Suprapubic skin (tissue), 4 donors: ENCODE results near the gene DGCR2.

Experiments
- EP300 ChIP-seq: sonication (generic); formaldehyde crosslinking; IDR thresholded peaks from one replicate; pipeline ENCODE4 v1.6.1; 2017; ENCODE audit warnings: antibody characterized with exemption
- POLR2A ChIP-seq, 2 donors: fragments of 450-650 bp; IDR thresholded peaks; one replicate each; pipeline ENCODE4 v1.6.1; 2017; ENCODE audit warnings: antibody characterized with exemption in 2 of 2, mild to moderate bottlenecking in 2 of 2, moderate library complexity in 2 of 2
- POLR2AphosphoS5 ChIP-seq, 3 donors: sonication (generic); formaldehyde crosslinking; IDR thresholded peaks; one replicate each; pipeline ENCODE4 v1.6.1; 2017; ENCODE audit warnings: antibody characterized with exemption in 3 of 3
- TF ChIP-seq, protein P1 (sequence below), 2 donors: fragments of 200-600 bp in 1 of 2; fragments of 450-650 bp in 1 of 2; sonication (generic) in 1 of 2; IDR thresholded peaks; one replicate each; pipeline ENCODE4 v1.5.1; 2016 to 2019; ENCODE audit warnings: antibody characterized with exemption in 2 of 2, mild to moderate bottlenecking in 1 of 2, moderate library complexity in 1 of 2

- TF ChIP-seq, protein P1, sequence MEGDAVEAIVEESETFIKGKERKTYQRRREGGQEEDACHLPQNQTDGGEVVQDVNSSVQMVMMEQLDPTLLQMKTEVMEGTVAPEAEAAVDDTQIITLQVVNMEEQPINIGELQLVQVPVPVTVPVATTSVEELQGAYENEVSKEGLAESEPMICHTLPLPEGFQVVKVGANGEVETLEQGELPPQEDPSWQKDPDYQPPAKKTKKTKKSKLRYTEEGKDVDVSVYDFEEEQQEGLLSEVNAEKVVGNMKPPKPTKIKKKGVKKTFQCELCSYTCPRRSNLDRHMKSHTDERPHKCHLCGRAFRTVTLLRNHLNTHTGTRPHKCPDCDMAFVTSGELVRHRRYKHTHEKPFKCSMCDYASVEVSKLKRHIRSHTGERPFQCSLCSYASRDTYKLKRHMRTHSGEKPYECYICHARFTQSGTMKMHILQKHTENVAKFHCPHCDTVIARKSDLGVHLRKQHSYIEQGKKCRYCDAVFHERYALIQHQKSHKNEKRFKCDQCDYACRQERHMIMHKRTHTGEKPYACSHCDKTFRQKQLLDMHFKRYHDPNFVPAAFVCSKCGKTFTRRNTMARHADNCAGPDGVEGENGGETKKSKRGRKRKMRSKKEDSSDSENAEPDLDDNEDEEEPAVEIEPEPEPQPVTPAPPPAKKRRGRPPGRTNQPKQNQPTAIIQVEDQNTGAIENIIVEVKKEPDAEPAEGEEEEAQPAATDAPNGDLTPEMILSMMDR (IDR thresholded peaks at IDR 0.05), result no peak
- TF ChIP-seq POLR2AphosphoS5 (IDR thresholded peaks at IDR 0.05) (no peak), POLR2A (IDR thresholded peaks at IDR 0.05) (no peak), EP300 (no peak)
These were observed 27.1 kb upstream of the DGCR2 start for GRCh38 chr22:19149047-19149883.
